H9 (cell line): ENCODE data around the gene ELFN1. TPM values are rescaled to one million over a fixed set of nuclear protein-coding genes. Genes with fewer than 3 reads are reported as not detected.

ENCODE experiments used
- DNase-seq: peaks from one replicate; pipeline ENCODE4 v3.0.0-alpha.2; 2017
- H2AFZ ChIP-seq: one replicate; pipeline ENCODE4 v1.6.1; 2013; ENCODE audit warnings: mild to moderate bottlenecking, low read length, control low read depth, moderate library complexity
- H2AK5ac ChIP-seq: 2 replicates; pipeline ENCODE4 v1.6.1; 2013; ENCODE audit warnings: low read length, control low read depth, mixed read lengths; ENCODE audit not compliant: insufficient read length
- H2BK120ac ChIP-seq: one replicate; pipeline ENCODE4 v1.6.1; 2013; ENCODE audit warnings: low read depth, mild to moderate bottlenecking, low read length, control low read depth, inconsistent platforms; ENCODE audit not compliant: poor library complexity, severe bottlenecking
- H2BK12ac ChIP-seq: 2 replicates; pipeline ENCODE4 v1.6.1; 2013; ENCODE audit warnings: low read length, control low read depth, mixed read lengths, low read depth; ENCODE audit not compliant: insufficient read length
- H2BK15ac ChIP-seq: 2 replicates; pipeline ENCODE4 v1.6.1; 2013; ENCODE audit warnings: low read depth, low read length, control low read depth
- H2BK20ac ChIP-seq: one replicate; pipeline ENCODE4 v1.6.1; 2013; ENCODE audit warnings: low read depth, mild to moderate bottlenecking, low read length, control low read depth, inconsistent platforms; ENCODE audit not compliant: poor library complexity, severe bottlenecking
- H2BK5ac ChIP-seq: 2 replicates; pipeline ENCODE4 v1.6.1; 2013; ENCODE audit warnings: low read length, control low read depth, mixed read lengths; ENCODE audit not compliant: insufficient read length
- H3K14ac ChIP-seq: 2 replicates; pipeline ENCODE4 v1.6.1; 2013; ENCODE audit warnings: low read length, control low read depth; ENCODE audit not compliant: insufficient read depth
- H3K18ac ChIP-seq: 2 replicates; pipeline ENCODE4 v1.6.1; 2013; ENCODE audit warnings: low read depth, mild to moderate bottlenecking, mixed read lengths, low read length, control low read depth; ENCODE audit not compliant: insufficient read length
- H3K23ac ChIP-seq: 2 replicates; pipeline ENCODE4 v1.6.1; 2013; ENCODE audit warnings: low read length, control low read depth, mixed read lengths, low read depth; ENCODE audit not compliant: insufficient read length
- H3K23me2 ChIP-seq: 2 replicates; pipeline ENCODE4 v1.6.1; 2013; ENCODE audit warnings: low read depth, mild to moderate bottlenecking, mixed read lengths, low read length, control low read depth; ENCODE audit not compliant: insufficient read length, poor library complexity, severe bottlenecking
- H3K27ac ChIP-seq: 2 replicates; pipeline ENCODE4 v1.5.1; 2013; ENCODE audit warnings: low read length, control low read depth, mixed read lengths, low read depth; ENCODE audit not compliant: insufficient read length
- H3K27me3 ChIP-seq: 2 replicates; pipeline ENCODE4 v1.6.1; 2013; ENCODE audit warnings: low read length, control low read depth, inconsistent platforms; ENCODE audit not compliant: insufficient read depth
- H3K4ac ChIP-seq: 2 replicates; pipeline ENCODE4 v1.6.1; 2013; ENCODE audit warnings: low read depth, mild to moderate bottlenecking, control low read depth, inconsistent platforms, low read length, moderate library complexity
- H3K4me1 ChIP-seq: 2 replicates; pipeline ENCODE4 v1.6.1; 2013; ENCODE audit warnings: low read length, control low read depth, inconsistent platforms; ENCODE audit not compliant: insufficient read depth
- H3K4me2 ChIP-seq: 2 replicates; pipeline ENCODE4 v1.6.1; 2013; ENCODE audit warnings: low read length, control low read depth, mixed read lengths; ENCODE audit not compliant: insufficient read length, insufficient read depth
- H3K56ac ChIP-seq: 2 replicates; pipeline ENCODE4 v1.6.1; 2013; ENCODE audit warnings: low read depth, mild to moderate bottlenecking, mixed read lengths, low read length, control low read depth; ENCODE audit not compliant: insufficient read length
- H3K79me1 ChIP-seq: 2 replicates; pipeline ENCODE4 v1.6.1; 2013; ENCODE audit warnings: low read depth, mild to moderate bottlenecking, moderate library complexity, low read length, control low read depth, inconsistent platforms; ENCODE audit not compliant: insufficient read depth, poor library complexity, severe bottlenecking
- H3K79me2 ChIP-seq: 2 replicates; pipeline ENCODE4 v1.6.1; 2013; ENCODE audit warnings: low read length, control low read depth, inconsistent platforms; ENCODE audit not compliant: insufficient read depth
- H3K9ac ChIP-seq: 2 replicates; pipeline ENCODE4 v1.6.1; 2013; ENCODE audit warnings: low read length, control low read depth, mixed read lengths; ENCODE audit not compliant: insufficient read length; ENCODE audit errors: extremely low read depth
- H3K9me3 ChIP-seq: one replicate; pipeline ENCODE4 v1.6.1; 2013; ENCODE audit warnings: low read depth, low read length, inconsistent platforms; ENCODE audit not compliant: control insufficient read depth
- H3T11ph ChIP-seq: one replicate; pipeline ENCODE4 v1.6.1; 2013; ENCODE audit warnings: mild to moderate bottlenecking, low read length, control low read depth, inconsistent platforms
- H4K20me1 ChIP-seq: one replicate; pipeline ENCODE4 v1.6.1; 2013; ENCODE audit not compliant: control insufficient read depth, insufficient read length, insufficient read depth
- H4K5ac ChIP-seq: 2 replicates; pipeline ENCODE4 v1.6.1; 2013; ENCODE audit warnings: low read depth, mild to moderate bottlenecking, mixed read lengths, low read length, control low read depth; ENCODE audit not compliant: insufficient read length
- H4K8ac ChIP-seq: replicated peaks from 2 replicates; pipeline ENCODE4 v1.6.1; 2013; ENCODE audit warnings: low read length, control low read depth, mixed read lengths, low read depth; ENCODE audit not compliant: insufficient read length
- H4K91ac ChIP-seq: 2 replicates; pipeline ENCODE4 v1.6.1; 2013; ENCODE audit warnings: low read depth, mild to moderate bottlenecking, moderate library complexity, mixed read lengths, low read length, control low read depth; ENCODE audit not compliant: insufficient read length
- H3K27ac Mint-ChIP-seq, 3 experiments: 2 replicates in 2 of 3; 3 replicates in 1 of 3; pipeline ENCODE4 v1.8.0; 2020 to 2021; ENCODE audit warnings: mixed read lengths in 3 of 3, mild to moderate bottlenecking in 1 of 3, moderate library complexity in 1 of 3
- H3K27me3 Mint-ChIP-seq: 2 replicates; pipeline ENCODE4 v1.8.0; 2021; ENCODE audit warnings: low read depth, mild to moderate bottlenecking, moderate library complexity, mixed read lengths
- H3K36me3 Mint-ChIP-seq, 3 experiments: 2 replicates in 2 of 3; 3 replicates in 1 of 3; pipeline ENCODE4 v1.8.0; 2020 to 2021; ENCODE audit warnings: low read depth in 3 of 3, mixed read lengths in 3 of 3; ENCODE audit not compliant: insufficient read depth in 1 of 3
- H3K4me1 Mint-ChIP-seq, 2 experiments: 2 replicates each; pipeline ENCODE4 v1.8.0; 2020; ENCODE audit warnings: mixed read lengths in 2 of 2
- H3K4me3 Mint-ChIP-seq, 2 experiments: 2 replicates in 1 of 2; 3 replicates in 1 of 2; pipeline ENCODE4 v1.8.0; 2020 to 2021; ENCODE audit warnings: mild to moderate bottlenecking in 2 of 2, mixed read lengths in 2 of 2, moderate library complexity in 1 of 2
- H3K9me3 Mint-ChIP-seq, 2 experiments: 2 replicates in 1 of 2; 3 replicates in 1 of 2; pipeline ENCODE4 v1.8.0; 2020; ENCODE audit warnings: mild to moderate bottlenecking in 2 of 2, mixed read lengths in 2 of 2, moderate library complexity in 1 of 2
- CTCF ChIP-seq: fragments of 200-600 bp; sonication (generic); conservative IDR thresholded peaks from 3 replicates; pipeline ENCODE4 v1.8.0; 2021; ENCODE audit warnings: antibody characterized with exemption, mild to moderate bottlenecking
- WGBS: extraction: QIAGEN DNeasy Blood & Tissue Kit; methylation state at CpG from one replicate; pipeline ENCODE4 v1.1.7; 2013; ENCODE audit warnings: missing lambda C conversion rate, low lambda C conversion rate, mixed read lengths; ENCODE audit not compliant: insufficient read length; ENCODE audit errors: extremely low coverage; 5-methylcytosine and 5-hydroxymethylcytosine counted together
- total RNA-seq: library from RNA; stranded (reverse); gene quantifications from 2 replicates; pipeline ENCODE4 v1.2.1, GENCODE V29; 2021

The ELFN1 gene
- total RNA-seq, 1 experiment from 2014 or later = 3.7 TPM

GRCh38 chr7:1727812-1728570 lies 57.9 kb downstream of the ELFN1 start:
- Mint-ChIP-seq H3K36me3 (peaks cover 0 to 7% (median 4%) of the 10 kb centered on the region in 3 experiments; a peak in 3 of 7 replicates), H3K27ac (0 out of 7 replicates have a peak overlapping the region, but pooled peaks of 1 of the 3 experiments have one; percentile 16), H3K4me1 (peaks cover 7 to 15% of the 10 kb centered on the region in 2 experiments), H3K4me3 (no peak overlapping the region), H3K27me3 (peaks cover 12% of the 10 kb centered on the region), H3K9me3 (peaks cover 4 to 7% of the 10 kb centered on the region in 2 experiments; a peak in 4 of 5 replicates)
- WGBS = no CpG with 5 or more reads among the region's 15 CpGs
- Histone ChIP-seq H3K27me3 (no peaks in the 10 kb centered on the region; the same call in 1 of the 2 replicates), H4K5ac (no peak overlapping the region), H3K4me1 (no peaks in the 10 kb centered on the region), H2BK5ac (no peak overlapping the region), H3K18ac (no peak overlapping the region), H2AFZ (no peak overlapping the region), H4K8ac (no peak overlapping the region), H3K9me3 (no peaks in the 10 kb centered on the region), H3K56ac (no peak overlapping the region), H3K23me2 (no peaks in the 10 kb centered on the region), H3K14ac (no peak overlapping the region), H2BK20ac (no peak overlapping the region), H3K27ac (no peak overlapping the region), H3K9ac (no peak overlapping the region), H3T11ph (no peak overlapping the region), H3K4ac (no peak overlapping the region), H2BK15ac (no peak overlapping the region), H4K91ac (no peak overlapping the region), H3K79me2 (no peaks in the 10 kb centered on the region), H4K20me1 (no peaks in the 10 kb centered on the region), H3K23ac (no peak overlapping the region), H2AK5ac (no peak overlapping the region), H3K79me1 (no peaks in the 10 kb centered on the region), H2BK120ac (no peak overlapping the region), H3K4me2 (no peak overlapping the region), H2BK12ac (no peak overlapping the region)
- no peak for TF ChIP-seq CTCF
- DNase-seq = no peak
